Measurements from ENCODE around the gene FAM13C.
"Not testable (repeated sequence)": the region's sequence is repeated elsewhere in the genome, so short reads cannot be mapped to it uniquely, and the experiment has no call there.

DNA sequence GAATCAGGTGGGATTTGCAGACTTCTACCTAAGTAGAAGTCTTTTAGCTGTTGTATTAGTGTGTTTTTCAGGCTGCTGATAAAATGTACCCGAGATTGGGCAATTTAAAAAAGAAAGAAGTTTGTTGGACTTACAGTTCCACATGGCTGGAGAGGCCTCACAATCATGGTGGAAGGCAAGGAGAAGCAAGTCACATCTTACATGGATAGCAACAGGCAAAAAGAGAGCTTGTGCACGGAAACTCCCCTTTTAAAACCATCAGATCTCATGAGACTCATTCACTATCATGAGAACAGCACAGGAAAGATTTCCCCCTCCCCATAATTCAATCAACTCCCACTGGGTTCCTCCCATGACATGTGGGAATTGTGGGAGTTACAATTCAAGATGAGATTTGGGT, 123.2 kb downstream of the FAM13C start:
- TF ChIP-seq, protein P1, sequence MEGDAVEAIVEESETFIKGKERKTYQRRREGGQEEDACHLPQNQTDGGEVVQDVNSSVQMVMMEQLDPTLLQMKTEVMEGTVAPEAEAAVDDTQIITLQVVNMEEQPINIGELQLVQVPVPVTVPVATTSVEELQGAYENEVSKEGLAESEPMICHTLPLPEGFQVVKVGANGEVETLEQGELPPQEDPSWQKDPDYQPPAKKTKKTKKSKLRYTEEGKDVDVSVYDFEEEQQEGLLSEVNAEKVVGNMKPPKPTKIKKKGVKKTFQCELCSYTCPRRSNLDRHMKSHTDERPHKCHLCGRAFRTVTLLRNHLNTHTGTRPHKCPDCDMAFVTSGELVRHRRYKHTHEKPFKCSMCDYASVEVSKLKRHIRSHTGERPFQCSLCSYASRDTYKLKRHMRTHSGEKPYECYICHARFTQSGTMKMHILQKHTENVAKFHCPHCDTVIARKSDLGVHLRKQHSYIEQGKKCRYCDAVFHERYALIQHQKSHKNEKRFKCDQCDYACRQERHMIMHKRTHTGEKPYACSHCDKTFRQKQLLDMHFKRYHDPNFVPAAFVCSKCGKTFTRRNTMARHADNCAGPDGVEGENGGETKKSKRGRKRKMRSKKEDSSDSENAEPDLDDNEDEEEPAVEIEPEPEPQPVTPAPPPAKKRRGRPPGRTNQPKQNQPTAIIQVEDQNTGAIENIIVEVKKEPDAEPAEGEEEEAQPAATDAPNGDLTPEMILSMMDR (IDR thresholded peaks at IDR 0.05; ENCODE audit: low read depth, low read length, poor library complexity, severe bottlenecking) = not testable (repeated sequence)
- TF ChIP-seq EZH2phosphoT487 (IDR thresholded peaks at IDR 0.05; ENCODE audit: borderline replicate concordance, low read length) = not testable (repeated sequence)

Data from DOHH2 (cell line).